Kidney glomerular epithelial cell (primary cell): Measurements from ENCODE around the gene FFAR1.
"Not testable (repeated sequence)": the region's sequence is repeated elsewhere in the genome, so short reads cannot be mapped to it uniquely, and the experiment has no call there.

Experiments
- DNase-seq: peaks from one replicate; lab custom pipeline; 2025; lab: John Stamatoyannopoulos, UW

Gene FFAR1

DNA sequence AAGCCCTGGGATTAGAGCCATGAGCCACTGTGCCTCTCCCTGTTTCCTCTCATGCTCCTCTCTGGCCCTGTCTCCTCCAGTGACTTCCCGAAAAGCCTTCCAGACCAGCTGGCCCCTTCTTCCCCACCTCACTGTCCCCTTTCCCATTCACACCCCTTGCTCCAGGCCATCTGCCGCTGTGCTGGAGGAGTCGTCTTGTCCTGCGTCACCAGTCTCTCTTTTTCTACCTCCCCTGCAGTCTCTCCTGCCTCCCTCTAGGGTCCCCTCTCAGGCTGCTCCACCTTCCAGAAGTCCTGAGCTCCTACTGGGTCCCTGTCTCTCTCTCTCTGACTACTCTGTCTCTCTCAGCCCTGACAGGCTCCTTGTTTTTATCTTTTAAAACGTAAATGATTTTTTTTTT is 5.3 kb upstream of the FFAR1 start:
- DNase-seq = no peak

DNA sequence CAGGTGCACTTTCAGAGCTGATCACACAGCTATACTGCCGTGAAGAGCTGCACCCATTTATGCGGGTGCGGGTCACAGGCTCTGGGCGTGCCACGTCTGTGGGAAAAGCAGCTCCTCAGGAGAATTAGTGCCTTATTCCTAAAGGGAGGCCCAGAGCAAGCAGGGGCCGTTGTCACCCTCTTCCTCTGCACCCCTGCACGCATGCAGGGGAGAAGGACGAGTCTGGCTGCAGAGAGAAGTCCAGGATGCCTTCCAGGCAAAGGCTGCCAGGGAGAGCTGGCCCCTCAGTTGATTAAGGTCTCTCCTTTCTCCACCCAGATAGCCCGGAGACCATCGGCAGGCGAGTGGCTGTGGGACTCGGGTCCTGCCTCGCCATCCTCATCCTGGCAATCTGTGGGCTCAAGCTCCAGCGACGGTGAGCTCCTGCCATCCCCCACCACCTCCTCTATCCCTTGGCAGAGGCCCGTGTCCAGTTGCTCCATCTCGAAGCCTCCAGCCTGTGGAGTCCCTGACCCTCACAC is 3.1 kb upstream of the FFAR1 start:
- no peak for DNase-seq

DNA sequence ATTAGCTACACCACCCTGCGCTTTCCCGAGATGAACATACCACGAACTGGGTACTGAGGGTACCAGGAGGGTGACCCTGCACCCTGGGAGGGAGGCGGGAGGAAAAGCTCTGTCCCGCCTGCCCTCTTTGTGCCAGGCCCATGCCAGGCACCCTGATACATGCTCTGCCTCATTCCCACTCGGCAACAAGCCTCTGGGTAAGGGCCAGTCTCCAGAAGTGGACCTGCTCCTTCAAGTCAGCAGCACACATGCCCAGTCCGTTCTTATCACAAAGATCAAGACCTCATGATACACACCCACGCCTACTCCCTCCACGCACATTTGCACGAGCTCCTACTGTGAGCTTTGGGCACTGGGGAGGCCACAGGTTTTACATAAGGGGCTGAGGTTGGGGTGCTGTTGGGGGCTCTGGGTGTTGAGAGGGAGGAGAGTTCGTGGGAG is 2.0 kb upstream of the FFAR1 start:
- no peak for DNase-seq

DNA sequence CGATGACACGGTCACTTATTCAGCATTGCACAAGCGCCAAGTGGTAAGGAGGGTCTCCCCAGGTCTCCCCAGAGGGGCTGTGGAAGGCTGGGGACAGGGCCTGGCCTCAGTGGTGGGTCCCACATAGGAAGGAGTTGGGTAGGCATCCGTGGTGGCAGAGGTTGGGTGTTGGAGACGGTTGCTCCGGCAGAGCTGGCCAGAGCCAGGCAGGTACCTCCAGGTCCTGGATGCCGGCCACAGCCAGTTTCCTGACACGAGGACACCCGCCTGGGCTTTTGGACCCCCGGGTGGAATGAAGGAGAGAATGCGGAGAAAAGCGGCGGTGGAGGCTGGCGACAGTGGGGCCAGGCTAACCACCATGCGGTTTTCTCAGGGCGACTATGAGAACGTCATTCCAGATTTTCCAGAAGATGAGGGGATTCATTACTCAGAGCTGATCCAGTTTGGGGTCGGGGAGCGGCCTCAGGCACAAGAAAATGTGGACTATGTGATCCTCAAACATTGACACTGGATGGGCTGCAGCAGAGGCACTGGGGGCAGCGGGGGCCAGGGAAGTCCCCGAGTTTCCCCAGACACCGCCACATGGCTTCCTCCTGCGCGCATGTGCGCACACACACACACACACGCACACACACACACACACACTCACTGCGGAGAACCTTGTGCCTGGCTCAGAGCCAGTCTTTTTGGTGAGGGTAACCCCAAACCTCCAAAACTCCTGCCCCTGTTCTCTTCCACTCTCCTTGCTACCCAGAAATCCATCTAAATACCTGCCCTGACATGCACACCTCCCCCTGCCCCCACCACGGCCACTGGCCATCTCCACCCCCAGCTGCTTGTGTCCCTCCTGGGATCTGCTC is 1.3 kb upstream of the FFAR1 start:
- DNase-seq = no peak

DNA sequence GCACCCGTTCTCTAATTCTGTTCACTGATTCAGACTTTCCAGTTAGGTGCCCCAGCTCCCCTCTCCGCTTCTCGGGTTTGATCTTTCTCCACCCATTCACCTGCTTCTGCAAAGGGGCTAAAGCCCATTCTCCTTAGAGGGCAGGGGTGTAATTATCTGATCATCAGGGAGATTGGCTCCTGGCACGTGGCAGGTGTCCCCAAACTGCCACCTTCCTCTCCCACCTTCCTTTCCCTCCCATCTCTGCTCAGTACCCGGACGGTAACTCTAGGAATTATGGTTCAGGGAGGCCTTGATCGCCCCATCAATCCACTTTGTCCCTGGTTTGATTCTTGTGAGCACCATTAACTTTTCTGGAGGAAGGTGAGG is 212 bp downstream of the FFAR1 start:
- DNase-seq = no peak

DNA sequence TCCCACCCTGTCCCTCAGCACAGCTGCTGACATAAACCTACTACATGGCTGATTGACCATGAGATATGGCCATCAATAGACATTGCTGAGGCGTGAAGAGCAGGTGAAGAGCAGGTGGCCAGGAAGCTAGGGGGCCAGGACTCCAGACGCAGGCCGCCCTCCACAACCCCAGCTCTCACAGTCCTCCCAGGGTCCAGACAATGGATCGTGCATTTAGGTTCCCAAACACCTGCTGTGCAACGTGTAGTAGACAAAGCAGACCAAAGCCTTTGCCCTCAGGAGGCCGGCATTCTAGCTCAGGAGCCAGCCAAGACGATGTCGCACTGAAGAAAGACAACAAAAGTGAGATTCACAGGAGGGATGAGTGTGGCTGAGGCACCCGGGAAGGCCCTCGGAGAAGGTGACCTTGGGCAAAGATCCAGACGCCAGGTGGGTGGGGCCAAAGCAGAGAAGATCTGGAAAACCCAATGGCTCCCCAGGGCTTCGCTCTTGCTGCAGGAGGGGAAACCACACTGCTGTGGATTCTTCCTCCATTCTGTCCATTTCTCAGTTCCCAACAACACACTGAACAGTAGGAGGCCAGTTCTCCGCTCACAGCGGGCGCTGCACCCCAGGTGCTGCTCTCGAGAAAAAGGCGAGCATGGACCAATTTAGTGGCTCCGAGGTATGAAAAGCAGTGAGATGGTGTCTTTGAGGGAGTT is 1.4 kb downstream of the FFAR1 start:
- no peak for DNase-seq

DNA sequence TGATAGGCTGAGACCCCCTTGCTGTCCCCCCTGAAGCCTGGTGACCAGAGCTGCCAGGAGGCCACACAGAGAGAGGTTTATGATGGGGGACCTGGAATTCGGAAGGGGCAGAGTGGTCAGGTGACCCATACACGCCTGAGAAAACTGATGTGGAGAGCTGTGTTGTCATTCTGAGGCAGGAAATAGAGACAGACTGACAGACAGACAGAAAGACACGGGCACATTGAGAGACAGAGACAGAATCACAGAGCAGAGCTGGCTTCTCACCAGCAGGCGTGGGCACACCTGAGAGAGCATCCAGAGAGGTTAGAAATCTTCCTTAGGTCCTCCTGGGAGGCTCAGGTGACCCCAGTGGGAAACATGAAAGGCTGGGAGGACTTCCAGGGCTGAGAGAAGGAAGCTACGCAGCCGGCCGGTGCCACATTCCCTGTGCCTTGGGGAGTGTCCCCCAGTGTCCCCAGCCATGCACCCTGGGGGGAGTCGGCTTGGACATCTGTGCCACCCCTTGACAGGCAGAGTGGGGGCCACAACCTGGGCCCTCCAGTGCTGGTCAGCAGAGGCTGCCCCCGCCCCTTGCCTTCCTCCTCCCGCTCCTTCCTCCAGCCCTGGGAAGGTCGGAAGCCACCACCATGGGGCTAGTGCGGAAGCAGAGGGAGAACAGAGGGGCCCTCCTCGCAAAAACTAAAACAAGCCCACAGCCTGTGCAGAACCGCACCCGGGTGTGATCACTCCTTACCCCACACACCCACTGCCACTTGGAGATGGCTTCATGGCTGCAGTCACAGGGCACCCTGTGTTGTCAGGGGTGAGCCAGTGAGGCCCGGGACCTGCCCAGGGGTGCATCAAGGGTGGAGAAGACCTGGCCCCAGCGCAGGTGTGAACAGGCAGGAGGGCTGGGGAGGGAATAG is 2.2 kb downstream of the FFAR1 start:
- DNase-seq = no peak

DNA sequence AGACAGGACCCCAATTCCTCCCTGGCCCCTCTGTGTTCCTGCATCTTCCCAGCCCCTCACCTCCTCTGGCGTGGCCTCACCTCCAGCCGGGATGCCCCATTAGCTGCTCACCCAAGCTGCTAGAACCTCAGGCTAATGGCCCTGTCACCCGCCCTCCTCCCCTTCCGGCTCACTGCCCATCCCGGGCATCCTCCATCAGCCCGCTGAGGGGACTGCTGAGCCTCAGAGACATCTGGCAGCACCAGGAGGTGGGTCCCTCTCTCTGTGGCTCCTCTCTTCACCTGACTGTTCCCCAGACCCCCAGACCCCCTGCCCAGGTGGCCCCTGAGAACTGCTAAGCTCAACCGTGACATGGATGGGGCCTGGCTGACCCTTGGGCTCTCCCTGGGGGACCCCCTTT is 2.9 kb downstream of the FFAR1 start:
- DNase-seq = no peak

DNA sequence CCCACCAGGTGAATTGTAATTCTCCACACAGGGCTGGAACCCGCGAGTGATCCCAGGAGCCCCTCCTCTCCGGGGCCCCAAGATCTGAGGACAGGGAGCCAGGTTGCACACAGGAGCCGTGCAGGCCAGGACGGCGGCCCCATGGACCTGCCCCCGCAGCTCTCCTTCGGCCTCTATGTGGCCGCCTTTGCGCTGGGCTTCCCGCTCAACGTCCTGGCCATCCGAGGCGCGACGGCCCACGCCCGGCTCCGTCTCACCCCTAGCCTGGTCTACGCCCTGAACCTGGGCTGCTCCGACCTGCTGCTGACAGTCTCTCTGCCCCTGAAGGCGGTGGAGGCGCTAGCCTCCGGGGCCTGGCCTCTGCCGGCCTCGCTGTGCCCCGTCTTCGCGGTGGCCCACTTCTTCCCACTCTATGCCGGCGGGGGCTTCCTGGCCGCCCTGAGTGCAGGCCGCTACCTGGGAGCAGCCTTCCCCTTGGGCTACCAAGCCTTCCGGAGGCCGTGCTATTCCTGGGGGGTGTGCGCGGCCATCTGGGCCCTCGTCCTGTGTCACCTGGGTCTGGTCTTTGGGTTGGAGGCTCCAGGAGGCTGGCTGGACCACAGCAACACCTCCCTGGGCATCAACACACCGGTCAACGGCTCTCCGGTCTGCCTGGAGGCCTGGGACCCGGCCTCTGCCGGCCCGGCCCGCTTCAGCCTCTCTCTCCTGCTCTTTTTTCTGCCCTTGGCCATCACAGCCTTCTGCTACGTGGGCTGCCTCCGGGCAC is 3.9 kb downstream of the FFAR1 start:
- DNase-seq = no peak

DNA sequence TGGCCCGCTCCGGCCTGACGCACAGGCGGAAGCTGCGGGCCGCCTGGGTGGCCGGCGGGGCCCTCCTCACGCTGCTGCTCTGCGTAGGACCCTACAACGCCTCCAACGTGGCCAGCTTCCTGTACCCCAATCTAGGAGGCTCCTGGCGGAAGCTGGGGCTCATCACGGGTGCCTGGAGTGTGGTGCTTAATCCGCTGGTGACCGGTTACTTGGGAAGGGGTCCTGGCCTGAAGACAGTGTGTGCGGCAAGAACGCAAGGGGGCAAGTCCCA is 4.4 kb downstream of the FFAR1 start:
- DNase-seq = no peak

DNA sequence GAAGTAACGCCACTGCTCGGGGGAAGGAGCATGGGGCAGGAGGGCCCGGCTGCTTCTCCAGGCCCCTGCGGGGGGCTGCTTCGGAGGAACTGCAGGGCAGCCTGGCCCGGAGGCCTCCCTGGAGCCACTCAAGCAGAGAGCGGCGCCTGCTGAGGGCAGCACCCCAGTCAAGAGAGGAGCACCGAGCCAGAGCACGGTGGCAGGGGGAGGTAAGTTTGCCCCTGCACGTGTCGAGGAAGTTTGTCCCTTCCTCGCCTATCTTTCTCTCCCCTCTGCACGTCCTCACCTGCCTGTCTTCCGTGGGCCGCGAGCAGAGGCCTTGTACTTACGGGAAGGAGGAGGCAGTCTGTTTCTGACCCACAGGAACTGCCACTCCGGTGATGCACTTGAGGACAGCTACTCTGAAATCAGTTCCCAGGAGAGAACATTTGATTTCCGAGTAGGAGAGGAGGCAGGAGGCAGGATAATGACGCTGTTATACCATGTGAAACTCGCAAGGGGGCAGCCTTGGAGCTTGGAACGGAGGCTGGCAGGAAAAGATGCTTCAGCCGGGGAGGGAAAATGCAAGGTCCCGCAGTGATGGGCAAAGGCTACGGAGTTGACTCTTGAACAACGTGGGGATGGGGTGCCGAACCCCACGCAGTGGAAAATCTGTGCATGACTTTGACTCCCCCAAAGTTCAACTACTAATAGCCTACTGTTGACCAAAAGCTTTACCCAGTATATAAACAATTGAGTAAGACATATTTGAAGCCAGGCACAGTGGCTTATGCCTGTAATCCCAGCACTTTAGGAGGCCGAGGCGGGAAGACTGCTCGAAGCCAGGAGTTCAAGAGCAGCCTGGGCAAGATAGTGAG is 5.0 kb downstream of the FFAR1 start:
- peak; percentile 44 for DNase-seq

DNA sequence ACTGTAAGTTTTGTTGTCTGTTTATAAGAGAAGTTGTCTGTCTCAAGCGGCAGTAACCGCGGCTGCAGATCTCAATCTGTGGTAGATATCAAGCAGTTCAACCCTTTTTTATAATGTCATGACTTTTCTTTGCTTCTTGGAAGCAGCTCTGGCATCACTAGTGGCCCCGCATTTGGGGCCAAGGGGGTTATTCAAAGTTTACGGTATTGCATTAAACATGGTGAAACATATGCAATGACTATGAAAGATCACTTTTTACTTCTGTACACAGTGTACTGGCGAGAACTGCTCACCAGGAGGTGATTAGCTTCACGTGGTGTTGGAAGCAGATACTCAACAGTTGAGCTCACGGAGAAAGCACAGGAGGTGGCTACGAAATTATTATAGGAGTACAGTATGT is 5.9 kb downstream of the FFAR1 start:
- DNase-seq = no peak

DNA sequence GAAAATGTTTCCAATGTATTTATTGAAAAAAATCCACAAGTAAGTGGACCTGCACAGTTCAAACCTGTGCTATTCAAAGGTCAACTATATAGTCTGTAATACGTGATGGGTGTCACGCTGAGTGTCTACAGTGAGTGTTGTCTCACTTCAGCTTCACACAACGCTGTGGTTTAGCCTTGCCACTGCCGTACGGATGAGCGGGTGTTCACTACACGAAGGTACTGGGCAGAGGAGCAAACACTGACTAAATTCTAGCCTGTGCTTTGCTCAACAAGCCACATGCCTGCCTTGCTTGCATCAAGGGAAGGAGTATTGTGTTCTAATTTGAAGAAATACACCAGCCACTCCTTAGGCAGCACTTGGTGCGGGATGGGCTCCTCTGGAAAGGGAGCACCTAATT is 7.2 kb downstream of the FFAR1 start:
- no peak for DNase-seq

DNA sequence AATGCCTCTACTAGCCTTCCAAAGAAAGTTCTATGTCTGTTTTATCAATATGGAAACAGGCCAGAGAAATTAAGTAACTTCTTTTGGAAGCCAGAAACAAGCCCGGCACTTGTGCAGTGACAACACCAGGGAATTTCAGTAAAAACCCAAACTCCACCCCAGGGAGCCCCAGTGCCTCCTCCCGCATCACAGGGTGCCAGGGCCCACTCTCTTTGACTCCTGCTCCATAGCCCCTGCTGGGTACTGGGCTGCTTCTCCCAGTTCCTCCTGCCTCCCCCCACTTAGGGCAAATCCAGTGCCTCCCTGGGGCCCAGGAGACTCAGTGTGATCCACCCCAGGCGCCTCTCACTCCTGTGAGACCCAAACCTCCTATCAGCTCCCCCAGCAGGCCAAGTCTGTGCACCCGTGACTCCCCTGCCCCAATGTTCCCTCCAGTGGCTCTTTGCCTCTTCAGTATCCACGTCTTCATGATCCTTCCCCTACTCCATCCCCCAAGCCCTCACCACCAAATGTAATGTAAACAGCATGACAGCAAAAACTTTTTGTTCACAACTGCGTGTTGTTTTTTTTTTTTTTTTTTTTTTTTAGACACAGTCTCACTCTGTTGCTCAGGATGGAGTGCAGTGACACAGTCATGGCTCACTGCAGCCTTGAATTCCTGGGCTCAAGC is 8.2 kb downstream of the FFAR1 start:
- no peak for DNase-seq

DNA sequence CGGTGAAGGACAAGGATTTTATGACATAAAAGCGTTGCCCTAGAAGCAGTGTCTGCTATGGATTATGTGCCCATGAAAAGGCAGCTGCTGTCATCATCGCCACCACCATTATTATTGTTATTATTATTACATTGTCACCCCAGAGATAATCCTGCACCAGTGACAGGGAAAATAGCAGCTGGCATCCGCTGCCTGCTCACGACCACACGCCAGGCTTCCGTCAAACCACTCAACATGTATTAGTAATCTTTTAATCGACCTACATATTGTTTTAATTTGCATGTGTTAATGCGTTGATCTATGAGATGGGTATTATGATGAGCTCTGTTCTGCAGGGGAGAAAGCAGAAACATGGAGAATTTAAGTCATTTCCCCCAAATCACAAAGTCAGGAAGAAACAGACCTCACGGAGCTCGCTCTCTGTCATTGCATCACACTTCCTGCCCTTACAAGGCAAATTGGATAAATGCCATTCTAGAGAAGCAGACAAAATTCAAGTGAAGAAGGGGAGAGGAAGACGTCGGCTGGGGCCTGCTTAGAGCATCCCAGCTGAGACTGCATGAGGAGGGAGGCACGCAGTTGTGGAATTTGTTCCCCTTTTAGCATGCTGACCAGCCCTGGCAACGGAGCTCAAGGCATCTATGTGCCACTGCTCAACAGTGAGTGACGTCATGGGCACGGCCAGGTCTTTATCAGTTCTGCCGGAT is 10.3 kb downstream of the FFAR1 start, which contains the start of gene FFAR3:
Gene FFAR3, plus strand, starts transcription at position 594 of the 707 bp plus-strand sequence. CDS start 431 bp downstream, outside the sequence.
- no peak for DNase-seq

DNA sequence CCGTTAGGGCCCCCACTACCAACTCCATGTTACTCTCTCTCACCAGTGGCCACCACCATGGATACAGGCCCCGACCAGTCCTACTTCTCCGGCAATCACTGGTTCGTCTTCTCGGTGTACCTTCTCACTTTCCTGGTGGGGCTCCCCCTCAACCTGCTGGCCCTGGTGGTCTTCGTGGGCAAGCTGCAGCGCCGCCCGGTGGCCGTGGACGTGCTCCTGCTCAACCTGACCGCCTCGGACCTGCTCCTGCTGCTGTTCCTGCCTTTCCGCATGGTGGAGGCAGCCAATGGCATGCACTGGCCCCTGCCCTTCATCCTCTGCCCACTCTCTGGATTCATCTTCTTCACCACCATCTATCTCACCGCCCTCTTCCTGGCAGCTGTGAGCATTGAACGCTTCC is 11.1 kb downstream of the FFAR1 start:
- DNase-seq = not testable (repeated sequence)

DNA sequence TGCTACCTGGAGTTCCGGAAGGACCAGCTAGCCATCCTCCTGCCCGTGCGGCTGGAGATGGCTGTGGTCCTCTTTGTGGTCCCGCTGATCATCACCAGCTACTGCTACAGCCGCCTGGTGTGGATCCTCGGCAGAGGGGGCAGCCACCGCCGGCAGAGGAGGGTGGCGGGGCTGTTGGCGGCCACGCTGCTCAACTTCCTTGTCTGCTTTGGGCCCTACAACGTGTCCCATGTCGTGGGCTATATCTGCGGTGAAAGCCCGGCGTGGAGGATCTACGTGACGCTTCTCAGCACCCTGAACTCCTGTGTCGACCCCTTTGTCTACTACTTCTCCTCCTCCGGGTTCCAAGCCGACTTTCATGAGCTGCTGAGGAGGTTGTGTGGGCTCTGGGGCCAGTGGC is 11.7 kb downstream of the FFAR1 start:
- not testable (repeated sequence) for DNase-seq

DNA sequence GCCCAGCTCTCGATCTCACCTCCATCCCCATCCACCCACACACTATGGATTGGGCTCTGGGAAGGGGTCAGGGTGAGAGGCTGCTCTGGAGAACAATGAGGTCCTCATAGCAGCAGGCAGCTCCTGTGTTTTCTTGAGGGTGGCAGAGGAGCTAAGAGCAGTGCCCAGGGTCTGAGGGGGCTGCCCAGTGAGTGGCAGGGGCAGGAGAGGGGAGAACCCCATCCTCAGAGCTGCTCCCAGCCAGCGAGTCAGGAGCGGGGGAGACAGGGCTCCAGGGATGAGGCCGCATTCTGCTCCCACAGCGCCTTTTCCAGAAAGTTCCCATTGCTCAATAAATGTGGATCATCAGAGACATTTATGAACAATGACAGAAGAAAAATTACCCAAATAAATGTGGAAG is 12.4 kb downstream of the FFAR1 start:
- DNase-seq = not testable (repeated sequence)

DNA sequence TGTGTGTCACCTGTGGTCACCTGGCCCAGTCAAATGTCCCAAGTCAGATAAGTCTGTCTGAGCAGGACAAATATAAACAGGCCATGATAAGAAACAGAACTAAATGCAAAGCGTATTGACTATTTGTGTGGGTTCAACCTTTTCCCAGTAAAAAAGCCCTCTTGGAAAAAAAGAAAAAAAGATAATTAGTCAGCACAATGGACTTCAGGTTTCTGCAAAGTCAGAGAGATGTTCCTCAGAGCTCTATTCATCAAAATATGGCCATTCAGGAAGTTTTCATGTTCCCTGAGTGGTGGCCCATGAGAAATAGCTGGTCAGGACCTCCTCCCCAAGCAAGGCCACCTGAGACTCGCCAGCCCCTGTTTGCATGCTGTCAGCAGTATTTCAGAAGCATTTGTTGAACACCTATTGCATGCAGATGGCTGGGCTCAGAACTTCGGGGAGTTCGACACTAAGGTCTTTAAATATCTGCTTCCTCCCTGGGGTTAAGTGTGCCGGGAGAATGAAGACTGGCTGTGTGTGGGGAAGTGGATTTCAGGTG is 13.2 kb downstream of the FFAR1 start:
- DNase-seq = no peak
